SK-N-MC (cell line): ENCODE results near the gene LCMT1.

Source experiments
- EZH2 ChIP-seq: fragments of 200-600 bp; sonication (generic); IDR thresholded peaks from one replicate; pipeline ENCODE4 v1.6.1; 2017; ENCODE audit warnings: antibody characterized with exemption
- FOXP2 ChIP-seq: optimal IDR thresholded peaks from 2 replicates; pipeline ENCODE3; 2011; ENCODE audit warnings: mild to moderate bottlenecking, moderate library complexity; ENCODE audit not compliant: insufficient read depth; ENCODE audit errors: extremely low read length, control extremely low read depth
- POLR2AphosphoS5 ChIP-seq: IDR thresholded peaks from 2 replicates; pipeline ENCODE4 v1.6.1; 2012; ENCODE audit warnings: mild to moderate bottlenecking, low read depth, low read length, borderline replicate concordance

DNA sequence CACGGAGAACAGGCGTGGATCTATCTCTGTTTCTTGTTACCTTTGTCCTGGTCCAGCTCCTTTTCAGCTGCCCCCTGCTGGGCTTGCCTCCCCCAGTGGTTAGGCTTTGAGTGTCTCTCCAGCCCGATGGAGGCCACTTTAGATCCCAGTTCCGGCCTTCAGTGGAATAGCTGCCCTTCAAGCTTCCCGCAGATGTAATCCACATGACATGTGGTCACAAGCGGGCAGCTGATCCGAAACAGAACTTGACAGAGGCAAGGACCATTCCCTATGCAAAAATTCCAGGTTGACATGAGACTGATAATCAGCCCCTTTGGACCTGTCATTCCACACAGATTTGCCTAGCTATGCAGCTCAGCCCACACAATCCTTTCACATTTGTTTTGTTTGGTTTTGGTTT is 64.6 kb downstream of the LCMT1 start:
- TF ChIP-seq POLR2AphosphoS5 (no peak), EZH2 (no peak), FOXP2 (no peak)
